ENCODE measurements around the gene ZNF426.
"Not testable (repeated sequence)": the region's sequence is repeated elsewhere in the genome, so short reads cannot be mapped to it uniquely, and the experiment has no call there.

ZNF426 gene

DNA sequence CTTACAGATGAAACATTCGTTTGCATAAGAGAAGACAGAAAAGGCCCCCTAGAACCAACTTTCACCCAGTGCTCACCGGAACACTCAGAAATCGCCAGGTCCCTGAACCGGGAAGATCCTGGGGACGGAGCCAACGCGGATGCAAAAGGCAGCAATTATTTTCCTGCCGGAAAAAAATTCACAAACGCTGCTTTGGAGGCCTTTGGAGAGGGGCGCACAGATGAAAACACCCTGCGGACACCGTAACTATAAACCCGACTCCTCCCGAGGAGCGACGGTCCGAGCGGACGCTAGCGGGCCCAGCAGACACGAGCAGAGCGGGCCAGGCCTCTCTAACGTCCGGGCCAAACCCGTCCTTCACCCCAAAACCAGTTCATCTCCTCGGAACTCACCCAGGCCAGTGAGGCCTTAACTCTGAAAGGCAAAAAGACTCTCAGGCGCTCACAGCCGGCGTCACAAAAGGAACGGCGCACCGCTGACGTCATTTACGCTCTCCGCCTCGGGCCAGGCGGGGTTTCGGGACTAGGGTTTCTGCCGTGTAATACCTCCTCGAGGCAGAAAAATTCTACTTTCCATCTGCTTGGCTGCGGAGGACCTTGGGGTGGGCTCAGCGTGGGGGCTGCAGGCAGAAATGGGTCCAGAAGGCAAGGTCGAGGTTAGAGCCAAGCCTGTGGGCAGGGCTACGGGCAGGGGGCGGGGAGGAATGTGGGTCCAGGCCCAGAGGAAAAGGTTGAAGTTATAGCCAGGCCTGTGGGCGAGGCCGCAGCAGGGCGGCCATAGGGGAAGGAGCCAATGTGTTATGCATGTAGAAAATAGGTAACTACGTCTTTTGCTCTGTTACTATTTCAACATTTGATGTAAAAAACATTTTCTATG is at the start of gene ZNF426:
TSS of gene ZNF426 (minus strand) at position 463 of the 876 bp plus-strand sequence. CDS start 2,413 bp downstream, outside the sequence.
- H3K4me1 Mint-ChIP-seq (ENCODE audit: low read depth): no peaks in the 10 kb centered on the region
- intact Hi-C loops (cut with micrococcal nuclease): loop anchor here (5.0 kb wide), 2 partner anchors 44 to 84 kb away; partner anchors contain the start of genes ZNF121 and ZNF561
- H3K9me3 Mint-ChIP-seq: peaks cover 42% of the 10 kb centered on the region
- no peaks in the 10 kb centered on the region for H3K27me3 Mint-ChIP-seq
- H3K4me3 Mint-ChIP-seq: peak within 1 kb of the TSS; percentile 93
- peak within 1 kb of the TSS; percentile 99 for H3K27ac Mint-ChIP-seq
- H3K36me3 Mint-ChIP-seq (ENCODE audit: low read depth): peaks cover 53% of the 10 kb centered on the region

DNA sequence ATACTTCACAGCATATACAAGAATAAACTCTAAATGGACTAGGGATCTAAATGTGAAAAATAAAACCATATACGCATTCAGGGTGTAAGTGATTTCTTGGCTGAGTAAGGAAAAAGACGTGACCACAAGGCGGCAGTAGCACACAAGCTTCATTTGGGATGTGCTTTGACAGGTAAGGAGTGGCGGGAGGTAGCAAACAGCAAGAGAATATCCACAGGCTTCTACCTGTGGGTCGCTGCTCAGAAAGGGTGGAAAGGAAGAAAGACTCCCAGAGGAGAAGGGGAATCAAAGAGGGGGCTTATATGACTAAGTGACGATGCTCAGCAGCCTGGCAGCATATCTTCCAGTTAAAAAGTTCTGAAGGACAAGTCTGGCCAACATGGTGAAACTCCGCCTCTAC is 48.3 kb upstream of the ZNF426 start:
- intact Hi-C loops (cut with micrococcal nuclease): loop anchor here (2.0 to 10.0 kb wide), 4 partner anchors 152 to 382 kb away; partner anchors contain the start of gene ZNF266
- Mint-ChIP-seq H3K9me3 (peaks cover 10% of the 10 kb centered on the region), H3K27me3 (peaks cover 20% of the 10 kb centered on the region), H3K36me3 (ENCODE audit: low read depth) (peaks cover 18% of the 10 kb centered on the region), H3K4me1 (ENCODE audit: low read depth) (peaks cover 13% of the 10 kb centered on the region), H3K4me3 (no peak overlapping the region), H3K27ac (no peak overlapping the region)

DNA sequence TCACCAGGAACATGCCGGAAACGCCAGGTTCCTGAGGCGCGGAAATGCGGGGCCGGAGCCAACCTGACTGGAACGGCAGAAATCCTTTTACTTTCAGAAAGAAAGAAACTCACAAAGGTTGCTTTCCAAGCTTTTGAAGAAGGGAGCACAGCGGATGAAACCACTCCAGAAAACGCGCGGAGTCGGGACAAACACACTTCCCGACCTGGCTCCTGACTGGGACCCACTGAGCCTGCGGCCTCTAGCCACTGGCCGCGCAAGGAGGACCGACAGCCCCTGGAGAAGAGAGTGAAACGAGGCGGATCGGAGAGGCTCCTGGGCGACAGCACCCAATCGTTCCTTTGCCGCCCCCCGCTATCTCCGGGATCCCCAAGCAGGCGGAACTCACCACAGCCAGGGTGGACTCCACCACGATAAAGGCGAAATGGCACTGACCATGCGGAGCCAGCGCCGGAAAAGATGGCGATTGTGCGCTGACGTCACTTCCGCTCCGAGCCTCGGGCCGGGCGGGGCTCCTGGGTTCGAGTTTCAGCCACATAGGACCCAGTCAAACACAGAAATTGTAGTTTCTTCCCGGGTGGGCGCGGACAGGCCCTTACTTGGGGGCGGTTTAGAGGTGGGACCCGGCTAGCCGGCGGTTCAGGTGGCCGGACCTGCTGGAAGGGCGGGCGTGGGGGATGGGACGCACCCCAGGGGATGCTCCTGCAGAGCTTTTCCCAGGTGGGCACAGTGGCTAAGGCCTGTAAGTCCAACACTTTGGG is 45.8 kb upstream of the ZNF426 start, which contains the start of gene ZNF121:
TSS of gene ZNF121 (minus strand) at position 432 of the 761 bp plus-strand sequence. CDS start 16,407 bp downstream, outside the sequence.
- Mint-ChIP-seq H3K4me1 (ENCODE audit: low read depth) (peaks cover 18% of the 10 kb centered on the region), H3K9me3 (peaks cover 32% of the 10 kb centered on the region), H3K4me3 (peak within 1 kb of the TSS; percentile 93), H3K36me3 (ENCODE audit: low read depth) (peaks cover 41% of the 10 kb centered on the region), H3K27ac (peak within 1 kb of the TSS; percentile 98), H3K27me3 (peaks cover 11% of the 10 kb centered on the region)
- intact Hi-C loops (cut with micrococcal nuclease): loop anchor here (2.0 to 10.0 kb wide), 5 partner anchors 37 to 379 kb away; partner anchors contain the start of genes ZNF266, ZNF426 and ZNF561

DNA sequence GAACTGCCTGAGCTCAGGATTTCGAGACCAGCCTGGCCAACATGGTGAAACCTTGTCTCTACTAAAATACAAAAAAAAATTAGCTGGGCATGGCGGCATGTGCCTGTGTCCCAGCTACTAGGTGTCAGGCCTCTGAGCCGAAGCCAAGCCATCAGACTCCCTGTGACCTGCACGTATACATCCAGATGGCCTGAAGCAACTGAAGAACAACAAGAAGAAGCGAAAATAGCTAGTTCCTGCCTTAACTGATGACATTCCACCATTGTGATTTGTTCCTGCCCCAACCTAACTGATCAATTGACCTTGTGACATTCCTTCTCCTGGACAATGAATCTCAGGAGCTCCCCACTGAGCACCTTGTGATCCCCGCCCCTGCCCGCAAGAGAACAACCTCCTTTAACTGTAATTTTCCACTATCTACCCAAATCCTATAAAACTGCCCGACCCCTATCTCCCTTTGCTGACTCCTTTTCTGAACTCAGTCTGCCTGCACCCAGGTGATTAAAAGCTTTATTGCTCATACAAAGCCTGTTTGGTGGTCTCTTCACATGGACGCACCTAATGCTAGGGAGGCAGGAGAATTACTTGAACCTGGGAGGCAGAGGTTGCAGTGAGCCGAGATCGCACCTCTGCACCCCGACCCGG is 43.8 kb upstream of the ZNF426 start:
- Mint-ChIP-seq H3K36me3 (ENCODE audit: low read depth) (peaks cover 62% of the 10 kb centered on the region), H3K4me1 (ENCODE audit: low read depth) (peaks cover 18% of the 10 kb centered on the region), H3K9me3 (peaks cover 53% of the 10 kb centered on the region)
- H3K27me3 Mint-ChIP-seq, H3K27ac Mint-ChIP-seq, H3K4me3 Mint-ChIP-seq: not testable (repeated sequence)
- intact Hi-C loops (cut with micrococcal nuclease): loop anchor here (5.0 to 10.0 kb wide), 4 partner anchors 45 to 377 kb away; partner anchors contain the start of genes ZNF266 and ZNF426

DNA sequence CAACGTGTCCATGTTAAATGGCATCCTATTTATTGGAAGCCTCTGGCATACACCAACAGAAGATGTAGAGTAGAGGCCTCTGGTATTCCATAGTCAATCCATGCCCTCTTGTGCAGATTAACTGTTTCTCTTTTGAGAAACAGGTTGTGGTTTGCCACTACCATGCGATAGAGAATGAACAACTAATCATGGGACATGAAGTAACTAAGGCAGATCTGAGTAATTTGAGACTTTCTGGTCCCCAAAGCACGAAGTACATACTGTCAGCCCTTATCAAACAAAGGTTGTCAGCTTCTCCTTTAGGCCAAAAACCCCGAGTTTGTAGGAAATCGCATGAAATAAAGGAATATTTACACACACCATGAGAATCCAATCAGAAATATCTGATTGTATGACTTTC is 42.3 kb upstream of the ZNF426 start:
- Mint-ChIP-seq H3K4me3 (no peak overlapping the region), H3K4me1 (ENCODE audit: low read depth) (peaks cover 12% of the 10 kb centered on the region), H3K27me3 (no peaks in the 10 kb centered on the region), H3K27ac (no peak overlapping the region), H3K36me3 (ENCODE audit: low read depth) (peaks cover 77% of the 10 kb centered on the region), H3K9me3 (peaks cover 67% of the 10 kb centered on the region)
- intact Hi-C loops (cut with micrococcal nuclease): loop anchor here (5.0 to 10.0 kb wide), 4 partner anchors 43 to 376 kb away; partner anchors contain the start of genes ZNF266 and ZNF426

DNA sequence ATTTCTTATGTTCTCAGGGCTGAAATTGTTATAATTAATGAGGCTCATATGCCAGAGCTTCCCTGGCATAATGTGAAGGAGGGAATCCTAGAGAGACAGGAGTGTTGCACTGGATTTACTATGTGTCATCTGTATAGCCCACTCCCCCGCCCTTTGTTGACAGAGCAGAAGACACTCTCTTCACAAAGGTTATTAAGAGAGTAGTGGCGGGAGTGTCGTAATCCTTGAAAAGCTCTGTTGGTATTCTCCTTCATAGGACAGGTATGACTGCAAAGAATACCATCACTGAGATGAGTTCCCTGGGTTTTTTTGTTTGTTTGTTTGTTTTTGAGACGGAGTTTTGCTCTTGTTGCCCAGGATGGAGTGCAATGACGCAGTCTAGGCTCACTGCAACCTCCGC is 31.8 kb upstream of the ZNF426 start:
- Mint-ChIP-seq H3K4me1 (ENCODE audit: low read depth) (no peaks in the 10 kb centered on the region), H3K27me3 (no peaks in the 10 kb centered on the region), H3K4me3 (no peak overlapping the region), H3K27ac (no peak overlapping the region), H3K9me3 (peaks cover 92% of the 10 kb centered on the region), H3K36me3 (ENCODE audit: low read depth) (peaks cover 97% of the 10 kb centered on the region)
- intact Hi-C loops (cut with micrococcal nuclease): no loop called here

DNA sequence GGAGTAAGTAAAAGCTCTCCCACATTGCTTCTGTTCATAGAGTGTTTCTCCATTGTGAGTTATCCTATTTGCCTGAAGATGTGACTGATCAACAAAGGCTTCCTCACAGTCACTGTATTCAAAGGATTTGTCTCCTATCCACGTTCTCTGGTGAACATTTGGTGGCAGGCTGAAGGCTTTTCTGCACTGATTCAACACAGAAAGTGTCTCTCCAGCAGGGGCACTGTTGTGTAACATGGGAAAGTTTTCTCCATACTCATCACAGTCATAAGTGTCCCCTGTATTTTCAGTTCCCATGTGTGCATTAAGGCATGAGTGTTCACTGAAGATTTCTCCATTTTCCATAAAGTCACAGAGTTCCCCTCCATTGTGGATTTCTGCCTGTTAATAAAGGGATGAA is 28.3 kb upstream of the ZNF426 start:
- Mint-ChIP-seq H3K4me1 (ENCODE audit: low read depth) (no peaks in the 10 kb centered on the region), H3K4me3 (no peak overlapping the region), H3K9me3 (peaks cover 91% of the 10 kb centered on the region), H3K27me3 (no peaks in the 10 kb centered on the region), H3K27ac (no peak overlapping the region), H3K36me3 (ENCODE audit: low read depth) (peaks cover 96% of the 10 kb centered on the region)
- intact Hi-C loops (cut with micrococcal nuclease): no loop called here

DNA sequence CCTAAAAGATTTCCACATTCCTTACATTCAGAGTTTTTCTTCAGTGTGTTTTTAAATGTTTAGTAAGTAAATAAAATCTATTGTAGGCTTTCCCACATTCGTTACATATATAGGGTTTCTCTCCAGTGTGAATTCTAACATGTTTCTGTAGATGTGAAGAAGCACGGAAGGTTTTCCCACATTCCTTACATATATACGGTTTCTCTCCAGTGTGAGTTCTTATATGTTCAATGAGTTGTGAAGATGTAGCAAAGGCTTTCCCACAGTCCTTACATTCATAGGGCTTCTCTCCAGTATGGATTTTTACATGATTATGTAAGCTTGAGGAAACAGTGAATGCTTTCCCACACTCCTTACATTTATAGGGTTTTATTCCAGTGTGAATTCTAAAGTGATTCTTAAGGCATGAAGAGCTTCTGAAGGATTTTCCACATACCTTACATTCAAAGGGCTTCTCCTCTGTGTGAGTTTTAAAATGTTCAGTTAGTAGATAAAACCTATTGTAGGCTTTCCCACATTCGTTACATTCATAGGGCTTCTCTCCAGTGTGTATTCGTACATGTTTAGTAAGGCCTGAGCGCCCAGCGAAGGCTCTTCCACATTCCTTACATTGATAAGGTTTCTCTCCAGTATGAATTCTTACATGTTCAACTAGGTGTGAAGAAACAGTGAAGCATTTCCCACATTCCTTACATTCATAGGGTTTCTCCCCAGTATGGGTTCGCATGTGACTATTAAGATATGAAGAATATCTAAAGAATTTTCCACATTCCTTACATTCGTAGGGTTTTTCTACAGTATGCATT is 27.7 kb upstream of the ZNF426 start:
- Mint-ChIP-seq H3K27ac (no peak overlapping the region), H3K4me1 (ENCODE audit: low read depth) (no peaks in the 10 kb centered on the region), H3K9me3 (peaks cover 91% of the 10 kb centered on the region), H3K27me3 (no peaks in the 10 kb centered on the region), H3K36me3 (ENCODE audit: low read depth) (peaks cover 96% of the 10 kb centered on the region), H3K4me3 (no peak overlapping the region)
- intact Hi-C loops (cut with micrococcal nuclease): no loop called here

DNA sequence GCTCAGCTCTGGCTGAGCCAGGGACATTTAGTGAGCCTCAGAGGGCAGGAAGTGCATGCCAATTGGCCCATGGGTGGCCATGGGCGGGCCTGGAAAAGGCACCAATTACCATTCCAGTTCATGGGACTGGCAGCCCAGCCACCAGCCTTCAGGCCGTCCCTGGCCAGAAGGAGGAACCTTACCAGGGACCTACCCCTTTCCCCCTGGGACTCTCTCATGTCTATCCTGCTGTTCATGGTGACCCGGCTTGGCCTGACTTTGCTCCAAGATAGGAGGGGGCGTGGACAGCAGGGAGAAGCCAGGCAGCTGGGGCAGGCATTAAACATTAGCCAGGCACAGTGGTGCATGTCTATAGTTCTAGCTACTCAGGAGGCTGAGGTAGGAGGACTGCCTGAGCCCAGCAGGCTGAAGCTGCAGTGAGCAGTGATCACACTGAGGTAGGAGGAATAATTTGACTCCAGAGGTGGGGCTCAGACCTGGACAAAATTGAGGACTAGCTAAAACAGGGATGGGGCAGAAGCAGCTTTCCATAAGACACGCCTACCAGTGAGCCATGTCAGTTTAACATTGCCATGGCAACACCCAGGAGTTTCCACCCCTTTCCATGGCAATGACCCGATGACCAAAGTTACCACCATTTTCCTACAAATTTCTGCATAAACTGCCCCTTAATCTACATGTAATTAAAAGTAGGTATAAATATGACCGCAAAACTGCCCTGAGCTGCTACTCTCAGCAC is 14.3 kb upstream of the ZNF426 start:
- no peaks in the 10 kb centered on the region for H3K36me3 Mint-ChIP-seq (ENCODE audit: low read depth)
- H3K27ac Mint-ChIP-seq: no peak overlapping the region
- H3K4me3 Mint-ChIP-seq: no peak overlapping the region
- no peaks in the 10 kb centered on the region for H3K4me1 Mint-ChIP-seq (ENCODE audit: low read depth)
- H3K9me3 Mint-ChIP-seq: peaks cover 64% of the 10 kb centered on the region
- intact Hi-C loops (cut with micrococcal nuclease): no loop called here
- no peaks in the 10 kb centered on the region for H3K27me3 Mint-ChIP-seq

DNA sequence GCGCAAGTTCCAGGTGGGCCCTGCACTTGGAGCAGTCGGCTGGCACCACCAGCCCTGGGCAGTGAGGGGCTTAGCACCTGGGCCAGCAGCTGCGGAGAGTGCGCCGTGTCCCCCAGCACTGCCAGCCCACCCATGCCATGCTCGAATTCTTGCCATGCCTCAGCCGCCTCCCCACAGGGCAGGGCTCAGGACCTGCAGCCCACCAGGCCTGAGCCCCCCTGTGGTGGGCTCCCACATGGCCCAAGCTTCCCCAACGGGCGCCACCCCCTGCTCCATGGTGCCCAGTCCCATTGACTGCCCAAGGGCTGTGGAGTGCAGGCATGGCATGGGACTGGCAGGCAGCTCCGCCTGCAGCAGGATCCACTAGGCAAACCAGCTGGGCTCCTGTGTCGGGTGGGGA is 9.4 kb upstream of the ZNF426 start:
- H3K4me1 Mint-ChIP-seq (ENCODE audit: low read depth): no peaks in the 10 kb centered on the region
- H3K27me3 Mint-ChIP-seq: no peaks in the 10 kb centered on the region
- H3K27ac Mint-ChIP-seq: no peak overlapping the region
- intact Hi-C loops (cut with micrococcal nuclease): no loop called here
- H3K9me3 Mint-ChIP-seq: peaks cover 41% of the 10 kb centered on the region
- H3K4me3 Mint-ChIP-seq: no peak overlapping the region
- H3K36me3 Mint-ChIP-seq (ENCODE audit: low read depth): no peaks in the 10 kb centered on the region

DNA sequence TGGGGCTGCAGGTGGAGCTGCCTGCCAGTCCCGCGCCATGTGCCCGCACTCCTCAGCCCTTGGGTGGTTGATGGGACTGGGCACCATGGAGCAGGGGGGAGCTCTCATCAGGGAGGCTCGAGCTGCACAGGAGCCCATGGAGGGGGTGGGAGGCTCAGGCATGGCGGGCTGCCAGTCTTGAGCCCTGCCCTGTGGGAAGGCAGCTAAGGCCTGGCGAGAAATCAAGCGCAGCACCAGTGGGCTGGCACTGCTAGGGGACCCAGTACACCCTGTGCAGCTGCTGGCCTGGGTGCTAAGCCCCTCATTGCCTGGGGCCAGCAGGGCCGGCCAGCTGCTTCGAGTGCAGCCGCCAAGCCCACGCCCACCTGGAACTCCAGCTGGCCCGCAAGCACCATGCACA is 2.8 kb upstream of the ZNF426 start:
- H3K27ac Mint-ChIP-seq; H3K4me1 Mint-ChIP-seq (ENCODE audit: low read depth); H3K4me3 Mint-ChIP-seq; intact Hi-C loops (cut with micrococcal nuclease); H3K27me3 Mint-ChIP-seq: not testable (repeated sequence)
- Mint-ChIP-seq H3K36me3 (ENCODE audit: low read depth) (peaks cover 24% of the 10 kb centered on the region), H3K9me3 (peaks cover 28% of the 10 kb centered on the region)

DNA sequence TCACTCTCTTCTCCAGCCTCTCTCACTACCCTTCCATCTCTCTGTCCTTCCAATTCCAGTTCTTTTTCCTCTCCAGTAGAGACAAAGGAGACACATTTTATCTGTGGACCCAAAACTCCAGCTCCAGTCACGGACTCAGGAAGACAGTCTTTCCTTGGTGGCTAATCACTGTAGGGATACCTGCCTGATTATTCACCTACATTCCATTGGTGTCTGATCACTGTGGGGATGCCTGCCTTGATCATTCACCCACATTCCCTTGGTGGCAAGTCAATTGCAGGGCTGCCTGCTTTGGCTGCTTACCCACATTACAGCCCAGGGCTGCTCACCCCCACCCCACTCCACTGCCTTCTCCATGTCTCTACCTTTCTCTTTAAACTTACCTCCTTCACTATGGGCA is 1.5 kb upstream of the ZNF426 start:
- not testable (repeated sequence) for H3K4me3 Mint-ChIP-seq; H3K27ac Mint-ChIP-seq; H3K27me3 Mint-ChIP-seq; H3K4me1 Mint-ChIP-seq (ENCODE audit: low read depth)
- intact Hi-C loops (cut with micrococcal nuclease): loop anchor here (5.0 kb wide), 2 partner anchors 42 to 82 kb away; partner anchors contain the start of genes ZNF121 and ZNF561
- Mint-ChIP-seq H3K36me3 (ENCODE audit: low read depth) (peaks cover 38% of the 10 kb centered on the region), H3K9me3 (peaks cover 28% of the 10 kb centered on the region)

Measured in dendritic cell treated with granulocyte-macrophage colony-stimulating factor and Interleukin-4, amounts not matched to agents 40 ng/mL and 50 ng/mL, for 4 days (primary cell).